IPS DF 6.9 (cell line): ENCODE results near the gene C1orf146.
"Not testable (repeated sequence)": the region's sequence is repeated elsewhere in the genome, so short reads cannot be mapped to it uniquely, and the experiment has no call there.

Source experiments
- DNase-seq: peaks from one replicate; pipeline ENCODE4 v3.0.0-alpha.2; 2013; ENCODE audit warnings: low read depth, low spot score
- H3K27ac ChIP-seq: one replicate; pipeline ENCODE4 v1.5.1; 2013; ENCODE audit warnings: low read length, control low read depth
- H3K27me3 ChIP-seq: 2 replicates; pipeline ENCODE4 v1.6.1; 2013; ENCODE audit warnings: mild to moderate bottlenecking, low read length; ENCODE audit not compliant: control insufficient read depth, insufficient read depth
- H3K36me3 ChIP-seq: 2 replicates; pipeline ENCODE4 v1.6.1; 2013; ENCODE audit warnings: low read length; ENCODE audit not compliant: control insufficient read depth, insufficient read depth
- H3K4me1 ChIP-seq: 2 replicates; pipeline ENCODE4 v1.6.1; 2013; ENCODE audit warnings: low read length; ENCODE audit not compliant: control insufficient read depth, insufficient read depth
- H3K4me3 ChIP-seq: 2 replicates; pipeline ENCODE4 v1.5.1; 2013; ENCODE audit warnings: mild to moderate bottlenecking, low read length
- H3K9me3 ChIP-seq: 2 replicates; pipeline ENCODE4 v1.6.1; 2013; ENCODE audit warnings: low read length, inconsistent platforms; ENCODE audit not compliant: control insufficient read depth, insufficient read depth
- WGBS: extraction: QIAGEN DNeasy Blood & Tissue Kit; methylation state at CpG from one replicate; pipeline ENCODE4 v1.1.7; 2013; ENCODE audit warnings: mixed read lengths, missing lambda C conversion rate; ENCODE audit not compliant: insufficient read length, insufficient coverage; 5-methylcytosine and 5-hydroxymethylcytosine counted together

The C1orf146 gene

DNA sequence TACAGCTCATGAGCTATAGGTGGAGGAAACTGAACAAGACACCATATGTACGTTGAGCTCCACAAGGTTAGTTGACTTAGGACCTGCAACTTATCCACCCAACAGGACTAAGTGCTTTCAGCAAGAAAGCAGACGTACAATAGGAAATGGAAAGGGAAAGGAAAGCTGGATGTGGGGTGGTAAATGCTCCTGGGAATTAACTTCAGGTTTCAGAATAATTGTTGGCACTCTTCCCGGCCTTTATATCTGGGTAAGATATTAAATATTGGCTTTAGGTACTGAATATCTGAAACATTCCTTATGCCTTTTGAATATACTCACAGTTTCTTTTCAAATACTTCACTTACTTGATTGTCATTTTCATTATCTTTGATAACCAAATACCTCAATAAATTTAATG, 44.8 kb downstream of the C1orf146 start:
- H3K4me1 ChIP-seq: no peaks in the 10 kb centered on the region
- H3K36me3 ChIP-seq: peaks cover 3% of the 10 kb centered on the region; the same call in 1 of the 2 replicates
- no peaks in the 10 kb centered on the region for H3K9me3 ChIP-seq
- no peak overlapping the region for H3K4me3 ChIP-seq
- H3K27ac ChIP-seq: no peak overlapping the region
- WGBS: no CpG with 5 or more reads among the region's 3 CpGs
- no peak for DNase-seq
- H3K27me3 ChIP-seq: no peaks in the 10 kb centered on the region

DNA sequence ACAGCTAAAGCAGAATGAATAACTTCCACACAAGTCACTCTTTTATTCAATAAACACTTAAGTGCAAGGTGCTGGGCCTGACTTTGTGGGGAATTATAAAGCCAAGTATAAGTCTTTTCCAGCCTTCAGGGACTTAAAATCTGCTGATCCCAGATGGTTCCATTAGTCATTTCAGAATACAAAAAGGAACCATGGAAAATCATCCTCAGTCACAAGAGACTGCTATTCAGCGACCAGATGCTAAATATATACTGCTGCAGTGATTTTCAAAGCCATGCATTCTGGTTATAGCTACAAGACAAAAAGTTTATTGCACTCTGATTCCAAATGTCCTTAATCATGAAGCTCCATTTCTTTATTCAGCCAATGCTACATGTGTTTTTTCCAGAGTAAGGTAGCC, 55.3 kb downstream of the C1orf146 start:
- H3K4me3 ChIP-seq: no peak overlapping the region
- no peaks in the 10 kb centered on the region for H3K4me1 ChIP-seq
- no peak overlapping the region for H3K27ac ChIP-seq
- no peaks in the 10 kb centered on the region for H3K36me3 ChIP-seq
- H3K9me3 ChIP-seq: no peaks in the 10 kb centered on the region
- WGBS: no CpG with 5 or more reads among the region's 1 CpG
- DNase-seq: no peak
- no peaks in the 10 kb centered on the region for H3K27me3 ChIP-seq

DNA sequence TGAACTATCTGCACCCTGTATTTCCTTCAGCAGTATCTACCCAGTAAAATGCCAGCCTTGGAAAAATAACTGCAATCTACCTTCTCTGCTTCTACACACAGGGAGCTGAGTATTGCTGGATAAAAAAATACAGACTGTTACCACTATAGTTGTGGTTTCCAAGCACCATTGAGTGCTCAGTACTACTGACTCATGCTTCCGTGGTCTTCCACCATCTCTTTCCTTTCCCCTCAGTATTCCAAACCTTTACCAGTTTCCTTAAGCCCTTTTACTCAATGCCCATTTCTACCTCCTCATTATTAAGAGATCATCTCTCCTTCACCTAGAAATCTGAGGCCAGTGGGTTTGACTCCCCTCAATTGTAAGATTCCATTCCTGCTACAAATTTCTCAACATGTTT, 57.2 kb downstream of the C1orf146 start:
- H3K4me1 ChIP-seq: no peaks in the 10 kb centered on the region
- WGBS: no CpG with 5 or more reads among the region's 1 CpG
- no peaks in the 10 kb centered on the region for H3K27me3 ChIP-seq
- H3K36me3 ChIP-seq: peaks cover 4% of the 10 kb centered on the region; the same call in 1 of the 2 replicates
- no peak for DNase-seq
- no peak overlapping the region for H3K4me3 ChIP-seq
- no peak overlapping the region for H3K27ac ChIP-seq
- no peaks in the 10 kb centered on the region for H3K9me3 ChIP-seq

DNA sequence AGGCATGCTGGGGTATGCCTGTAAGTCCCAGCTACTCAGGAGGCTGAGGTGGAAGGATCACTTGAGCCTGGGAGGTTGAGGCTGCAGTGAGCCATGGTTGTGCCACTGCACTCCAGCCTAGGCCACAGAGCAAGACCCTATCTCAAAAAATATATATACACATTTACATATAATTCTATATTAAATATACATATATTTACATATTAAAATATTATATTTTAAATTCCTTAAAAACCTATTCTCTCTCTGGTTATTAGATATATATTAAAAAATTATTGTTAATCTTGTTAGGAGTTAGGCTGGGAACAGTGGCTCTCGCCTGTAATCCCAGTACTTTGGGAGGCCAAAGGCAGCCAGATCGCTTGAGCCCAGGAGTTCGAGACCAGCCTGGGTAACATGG, 58.4 kb downstream of the C1orf146 start:
- no peaks in the 10 kb centered on the region for H3K4me1 ChIP-seq
- no peaks in the 10 kb centered on the region for H3K27me3 ChIP-seq
- H3K4me3 ChIP-seq: no peak overlapping the region
- no CpG with 5 or more reads among the region's 3 CpGs for WGBS
- DNase-seq: no peak
- no peak overlapping the region for H3K27ac ChIP-seq
- no peaks in the 10 kb centered on the region for H3K9me3 ChIP-seq
- H3K36me3 ChIP-seq: peaks cover 4% of the 10 kb centered on the region; the same call in 1 of the 2 replicates

DNA sequence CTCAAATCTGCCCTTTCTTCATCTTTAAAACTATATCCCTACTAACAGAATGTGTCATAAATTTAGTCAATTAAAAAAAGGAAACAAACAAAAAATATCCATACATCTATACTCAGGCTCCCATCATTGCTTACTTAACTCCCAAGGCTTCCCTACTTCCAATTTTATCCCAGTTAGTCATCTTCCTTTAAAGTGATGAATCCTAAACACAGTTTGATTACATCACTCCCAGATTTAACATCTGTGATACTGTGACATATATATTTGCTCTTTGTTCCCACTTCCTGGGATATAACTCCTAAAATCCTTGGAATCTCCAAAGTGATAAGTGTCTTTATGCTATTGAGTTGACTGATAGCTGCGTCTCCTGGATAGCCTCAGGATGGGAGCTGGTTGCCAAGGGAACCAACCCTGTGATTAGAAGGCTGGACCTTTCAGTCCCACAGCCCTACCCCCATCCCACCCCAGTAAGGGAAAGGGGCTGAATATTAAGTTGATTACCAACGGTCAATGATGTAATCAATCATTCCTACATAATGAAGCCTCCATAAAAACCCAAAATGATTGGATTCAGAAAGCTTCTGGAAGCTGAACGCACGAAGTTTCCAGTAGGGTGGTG, 59.5 kb downstream of the C1orf146 start:
- Histone ChIP-seq H3K4me1 (no peaks in the 10 kb centered on the region), H3K27ac (no peak overlapping the region), H3K9me3 (no peaks in the 10 kb centered on the region), H3K27me3 (no peaks in the 10 kb centered on the region), H3K36me3 (peaks cover 4% of the 10 kb centered on the region; the same call in 1 of the 2 replicates), H3K4me3 (no peak overlapping the region)
- no peak for DNase-seq
- no CpG with 5 or more reads among the region's 4 CpGs for WGBS

DNA sequence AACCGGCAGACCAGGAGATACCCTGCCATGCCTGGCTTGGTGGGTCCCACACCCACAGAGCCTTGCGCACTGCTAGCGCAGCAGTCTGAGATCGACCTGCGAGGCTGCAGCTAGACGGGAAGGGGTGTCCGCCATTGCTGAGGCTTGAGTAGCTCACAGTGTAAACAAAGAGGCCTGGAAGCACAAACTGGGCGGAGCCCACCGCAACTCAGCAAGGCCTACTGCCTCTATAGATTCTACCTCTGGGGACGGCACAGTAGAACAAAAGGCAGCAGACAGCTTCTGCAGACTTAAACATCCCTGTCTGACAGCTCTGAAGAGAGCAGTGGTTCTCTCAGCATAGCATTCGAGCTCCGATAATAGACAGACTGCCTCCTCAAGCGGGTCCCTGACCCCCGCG, 62.1 kb downstream of the C1orf146 start:
- H3K4me3 ChIP-seq, H3K9me3 ChIP-seq, DNase-seq, H3K36me3 ChIP-seq, H3K4me1 ChIP-seq, H3K27ac ChIP-seq, H3K27me3 ChIP-seq: not testable (repeated sequence)
- no CpG with 5 or more reads among the region's 15 CpGs for WGBS

DNA sequence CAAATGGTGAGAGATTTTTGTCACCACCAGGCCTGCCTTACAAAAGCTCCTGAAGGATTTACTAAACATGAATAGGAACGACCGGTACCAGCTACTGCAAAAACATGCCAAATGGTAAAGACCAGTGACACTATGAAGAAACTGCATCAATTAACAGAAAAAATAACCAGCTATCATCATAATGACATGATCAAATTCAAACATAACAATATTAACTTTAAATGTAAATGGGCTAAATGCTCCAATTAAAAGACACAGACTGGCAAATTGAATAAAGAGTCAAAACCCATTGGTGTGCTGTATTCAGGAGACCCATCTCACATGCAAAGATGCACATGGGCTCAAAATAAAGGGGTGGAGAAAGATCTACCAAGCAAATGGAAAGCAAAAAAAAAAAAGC, 63.7 kb downstream of the C1orf146 start:
- not testable (repeated sequence) for H3K27ac ChIP-seq, DNase-seq, H3K36me3 ChIP-seq, H3K27me3 ChIP-seq, H3K4me1 ChIP-seq, H3K9me3 ChIP-seq, H3K4me3 ChIP-seq
- WGBS: no CpG with 5 or more reads among the region's 2 CpGs

DNA sequence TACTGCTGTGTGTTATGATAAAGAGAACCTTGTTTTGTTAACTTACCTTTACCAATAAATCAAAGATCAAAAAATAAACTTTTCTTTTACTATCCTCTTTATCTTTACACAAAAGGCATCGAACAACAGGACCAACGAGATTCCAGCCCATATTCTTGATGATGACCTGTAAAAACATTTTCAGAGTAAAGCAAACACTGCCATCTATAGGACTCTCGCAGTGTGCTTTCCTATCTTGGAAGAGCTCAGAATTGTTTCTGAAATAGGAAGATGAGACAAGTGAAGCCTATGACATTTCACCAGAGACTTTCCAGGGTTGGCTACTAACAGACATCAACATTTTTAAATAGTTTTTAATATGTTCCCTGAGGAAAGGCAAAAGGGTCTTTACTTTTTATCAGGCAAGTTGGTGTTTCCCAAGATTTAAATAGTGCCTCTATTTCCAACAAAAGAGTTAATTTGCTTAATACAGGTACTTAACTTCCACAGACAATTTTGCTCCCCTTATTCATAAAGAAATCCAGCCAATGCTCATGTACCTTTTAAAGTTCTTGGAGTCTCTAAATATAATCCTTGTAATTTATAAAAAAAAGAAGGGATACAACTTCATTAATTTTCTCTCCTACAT, 73.8 kb downstream of the C1orf146 start:
- Histone ChIP-seq H3K4me1 (no peaks in the 10 kb centered on the region), H3K9me3 (no peaks in the 10 kb centered on the region), H3K27me3 (no peaks in the 10 kb centered on the region), H3K4me3 (no peak overlapping the region), H3K36me3 (peaks cover 4% of the 10 kb centered on the region; the same call in 1 of the 2 replicates), H3K27ac (no peak overlapping the region)
- 100% methylated on average over 1 of the region's 3 CpGs for WGBS
- DNase-seq: peak; percentile 1
